ENCODE results near the gene AKT3. TPM values are rescaled to one million over a fixed set of nuclear protein-coding genes. Genes with fewer than 3 reads are reported as not detected.
A peak's percentile ranks its signal among the peaks of the same experiment; 100 is the strongest.

The AKT3 gene
- total RNA-seq, 2 donors from 2014 or later, result 27.6 to 42.9 TPM

DNA sequence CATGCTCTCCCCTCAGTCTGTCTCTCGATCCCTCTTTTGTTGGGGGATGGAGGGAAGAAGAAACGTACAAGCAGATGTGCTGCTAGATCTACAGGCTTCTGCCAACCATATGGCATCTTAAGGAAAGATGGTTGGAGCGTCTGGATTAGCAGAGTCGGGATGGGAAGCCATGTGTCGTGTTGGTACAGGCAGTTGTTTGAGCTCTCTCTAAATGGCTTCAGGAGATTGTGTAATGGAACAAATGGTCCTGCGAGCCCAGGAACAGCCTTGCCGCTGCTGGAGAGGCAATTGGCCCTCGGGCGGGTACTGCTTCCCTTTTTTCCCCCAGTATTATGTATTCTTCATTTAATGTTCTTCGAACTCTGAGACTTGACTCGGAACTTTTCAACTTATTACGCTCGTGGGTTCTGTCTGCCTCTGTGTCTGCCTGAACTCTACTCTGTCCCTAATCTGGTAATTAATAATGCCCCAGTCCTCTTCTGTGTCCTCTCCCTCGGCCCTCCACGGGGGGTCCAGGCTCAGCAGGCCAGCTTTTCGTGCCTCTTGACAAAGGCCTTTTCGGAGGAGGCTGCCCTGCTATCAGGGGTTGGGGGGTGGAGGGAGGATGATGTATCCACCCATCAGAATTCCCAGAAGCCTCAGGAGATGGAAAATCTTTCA lies 378.9 kb downstream of the AKT3 start:
- intact Hi-C loops (cut with DNase I), result no loop called here
- no peak for DNase-seq
- ATAC-seq, result peak in 1 of 2 donors; percentile 28

GRCh38 chr1:243470502-243470901 lies 379.5 kb downstream of the AKT3 start:
- no peak for DNase-seq
- intact Hi-C loops (cut with DNase I), result no loop called here
- ATAC-seq, result no peak

DNA sequence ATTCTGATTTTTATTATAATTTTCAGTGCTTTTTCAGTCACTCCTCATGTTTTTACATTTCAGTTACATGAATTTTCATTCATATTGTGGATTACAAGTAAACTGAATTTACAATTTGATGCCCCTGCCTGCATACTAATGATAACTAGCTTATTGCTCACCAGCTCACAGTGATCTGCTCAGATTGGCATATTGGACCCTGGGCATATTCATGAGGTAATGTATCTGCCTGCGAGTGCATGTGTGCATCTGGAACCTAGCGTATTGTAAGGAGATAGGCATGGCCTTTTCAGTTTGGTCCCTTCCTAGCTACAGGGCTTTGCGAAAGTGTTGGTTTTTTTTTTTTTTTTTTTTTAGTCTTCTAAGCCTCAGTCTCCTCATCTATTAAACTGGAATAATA lies 380.5 kb downstream of the AKT3 start:
- DNase-seq (no peak), ATAC-seq (no peak)
- intact Hi-C loops (cut with DNase I), result no loop called here

DNA sequence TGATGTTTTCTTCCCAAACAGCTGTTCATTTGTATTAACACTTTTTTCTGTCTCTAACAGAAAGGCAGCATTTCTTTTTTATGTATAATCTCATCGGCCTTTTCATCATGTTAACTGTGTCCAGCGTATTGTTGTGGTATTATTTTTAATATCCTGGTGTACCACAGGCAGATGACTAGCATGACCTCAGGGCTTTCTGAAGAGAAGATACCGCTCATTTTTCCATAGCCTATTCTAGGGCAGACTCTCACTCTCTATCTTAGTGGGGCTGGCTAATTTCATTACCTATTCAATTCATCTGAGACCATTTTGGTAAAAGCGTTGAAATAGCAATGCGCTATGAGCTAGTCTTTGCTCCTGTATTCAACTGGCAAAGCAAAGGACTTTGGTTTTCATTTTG lies 384.3 kb downstream of the AKT3 start:
- intact Hi-C loops (cut with DNase I), result no loop called here
- ATAC-seq, result no peak
- no peak for DNase-seq

DNA sequence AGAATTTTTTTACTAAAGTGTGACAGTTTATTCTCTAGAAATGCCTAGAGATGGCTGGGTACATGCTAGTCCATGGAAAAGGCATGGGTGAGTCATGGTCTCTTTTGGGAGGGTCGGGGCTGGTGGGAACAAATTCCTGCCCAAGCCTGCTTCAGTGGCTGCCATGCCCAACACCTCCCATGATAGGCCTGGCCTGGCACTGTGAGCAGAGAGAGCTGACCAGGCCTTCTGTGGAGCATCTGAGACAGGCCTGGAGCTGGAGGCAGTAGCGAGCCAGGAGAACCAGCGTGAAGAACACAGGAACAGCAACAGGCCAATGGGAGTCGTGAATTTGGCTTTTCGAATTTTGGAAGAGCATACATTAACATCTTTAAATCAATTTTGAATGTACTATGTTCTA lies 385.0 kb downstream of the AKT3 start:
- no peak for DNase-seq
- ATAC-seq, result no peak
- intact Hi-C loops (cut with DNase I), result no loop called here

DNA sequence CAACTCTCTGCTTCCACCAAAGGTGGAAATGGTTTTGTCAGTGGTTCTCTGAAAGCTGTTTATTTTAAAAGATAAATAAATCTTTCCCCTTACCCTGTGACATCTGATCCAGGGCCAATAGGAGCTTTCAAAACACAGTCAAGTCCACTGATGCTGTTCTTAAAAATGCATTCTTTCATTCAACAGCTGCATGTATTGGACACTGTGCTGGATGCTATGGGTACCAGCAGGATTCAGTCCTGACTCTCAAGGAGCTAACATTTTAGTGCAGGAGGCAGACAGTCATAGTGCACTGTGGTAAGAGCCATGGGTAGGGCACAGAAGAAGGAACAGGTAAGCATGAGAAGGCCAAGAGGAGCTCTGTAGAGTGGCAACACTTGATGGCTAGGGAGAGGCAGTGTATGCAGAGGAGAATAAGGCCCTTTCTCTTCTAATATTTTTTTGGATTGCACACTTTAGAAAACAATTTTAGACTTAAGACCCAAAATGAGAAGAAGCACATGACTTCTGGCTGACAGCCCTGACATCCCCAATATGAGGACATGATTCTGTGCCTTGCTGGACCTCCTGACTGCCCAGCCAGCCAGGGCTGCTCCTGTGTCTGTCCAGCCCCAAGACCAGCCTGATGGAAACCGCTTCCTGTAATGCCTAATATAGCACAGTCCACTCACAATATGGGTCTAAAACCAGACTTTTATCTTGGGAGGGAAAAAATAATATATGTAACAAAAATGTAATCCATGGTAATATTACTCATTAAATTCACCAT lies 386.9 kb downstream of the AKT3 start:
- no peak for DNase-seq

GRCh38 chr1:243461700-243462099 lies 388.3 kb downstream of the AKT3 start:
- no peak for DNase-seq
- intact Hi-C loops (cut with DNase I), result no loop called here
- no peak for ATAC-seq

More for the DNA sequence above, 386.9 kb downstream of the AKT3 start:
- intact Hi-C loops (cut with DNase I), result no loop called here
- ATAC-seq, result no peak

GRCh38 chr1:243459059-243459458 lies 391.0 kb downstream of the AKT3 start:
- DNase-seq (no peak), ATAC-seq (no peak)
- intact Hi-C loops (cut with DNase I), result no loop called here

DNA sequence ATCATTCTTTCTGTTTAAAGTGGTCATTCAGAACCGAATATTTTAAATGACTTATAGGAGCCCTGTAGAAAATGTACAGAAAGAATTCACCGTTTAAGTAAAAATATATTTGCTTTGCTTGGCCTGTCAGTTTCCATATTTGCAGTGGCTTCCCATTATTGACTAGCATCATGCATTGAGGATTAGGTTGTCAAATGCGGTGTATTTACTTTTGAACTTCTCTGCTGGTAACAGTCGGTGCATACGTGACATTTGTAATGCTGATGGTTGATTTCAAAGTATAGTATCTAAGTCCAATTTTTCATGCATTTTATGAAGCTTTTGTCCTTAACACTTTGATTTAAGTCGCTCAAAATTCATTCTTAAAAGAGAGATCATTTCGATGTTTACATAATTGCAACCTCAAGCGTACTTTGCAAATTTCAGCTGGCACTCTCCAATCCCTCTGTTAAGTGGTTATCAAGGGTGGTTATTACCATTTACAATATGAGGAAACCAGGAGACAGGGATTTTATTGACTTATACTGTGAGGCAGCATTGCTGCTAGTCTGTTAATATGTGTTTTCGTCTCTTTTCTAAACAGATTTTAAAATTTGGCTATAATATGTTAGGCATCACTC lies 392.6 kb downstream of the AKT3 start:
- intact Hi-C loops (cut with DNase I), result no loop called here
- no peak for DNase-seq
- ATAC-seq, result no peak

DNA sequence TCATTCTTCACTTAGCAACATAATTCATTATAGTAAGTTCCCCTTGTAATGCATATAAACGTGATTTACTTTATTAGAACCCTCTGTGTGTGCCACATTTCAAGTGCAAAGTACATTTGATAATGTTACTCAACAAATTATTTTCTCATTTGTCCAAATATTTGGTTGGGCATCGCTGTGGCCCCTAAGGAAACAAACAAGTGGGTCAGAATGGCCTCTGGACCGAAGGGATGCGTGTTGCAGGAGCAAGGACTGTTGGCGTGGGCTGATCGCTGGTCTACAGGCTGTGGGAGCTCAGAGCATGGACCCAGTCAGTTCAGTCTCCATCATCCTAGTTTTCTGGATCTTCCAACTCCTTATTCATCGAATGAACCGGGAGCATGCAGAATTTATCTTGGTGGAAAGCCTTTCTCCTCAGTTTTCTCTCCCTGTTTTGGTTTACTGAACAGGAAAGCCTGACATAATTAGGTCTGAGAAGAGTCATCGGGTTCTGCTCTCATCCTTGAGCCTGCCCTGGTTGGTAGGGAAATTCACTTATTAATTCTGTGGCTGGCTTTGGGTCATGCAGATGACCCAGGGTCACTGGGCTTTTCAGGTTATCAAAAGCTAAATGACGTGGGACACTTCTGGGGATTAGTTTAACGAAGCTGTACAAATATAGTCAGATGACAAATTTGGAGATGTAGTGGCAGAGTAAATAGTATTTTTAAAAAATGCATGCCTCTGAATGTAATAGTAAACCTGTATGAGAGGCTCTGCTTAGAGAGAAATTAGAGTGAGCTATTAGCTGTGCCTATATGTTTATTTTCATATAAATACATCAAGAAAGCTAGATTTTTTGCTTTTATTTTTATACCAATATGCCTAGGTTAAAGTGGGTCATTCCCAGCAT lies 394.0 kb downstream of the AKT3 start:
- DNase-seq, result no peak
- no peak for ATAC-seq
- intact Hi-C loops (cut with DNase I), result no loop called here

- no peak for ATAC-seq
- intact Hi-C loops (cut with DNase I), result no loop called here
- no peak for DNase-seq
Observed at GRCh38 chr1:243454328-243454997, 395.6 kb downstream of the AKT3 start.

DNA sequence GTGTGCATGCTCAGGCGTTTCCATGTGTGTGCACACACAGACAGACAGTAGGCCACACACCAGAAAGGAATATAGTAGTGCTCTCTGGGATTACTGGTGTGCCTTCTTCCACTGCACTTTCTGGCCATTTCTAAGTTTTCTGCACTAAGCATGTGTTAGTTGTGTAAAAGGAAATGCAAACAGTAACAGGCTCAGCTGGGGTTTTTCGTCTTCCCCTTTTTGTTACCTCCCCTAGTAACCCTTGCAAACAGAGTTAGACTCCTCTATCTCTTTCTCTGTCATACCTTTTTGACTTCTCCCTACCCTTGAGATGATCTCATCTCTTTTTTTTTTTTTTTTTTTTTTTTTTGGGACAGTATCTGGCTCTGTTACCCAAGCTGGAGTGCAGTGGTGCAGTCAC lies 398.0 kb downstream of the AKT3 start:
- intact Hi-C loops (cut with DNase I), result no loop called here
- DNase-seq (no peak), ATAC-seq (no peak)

DNA sequence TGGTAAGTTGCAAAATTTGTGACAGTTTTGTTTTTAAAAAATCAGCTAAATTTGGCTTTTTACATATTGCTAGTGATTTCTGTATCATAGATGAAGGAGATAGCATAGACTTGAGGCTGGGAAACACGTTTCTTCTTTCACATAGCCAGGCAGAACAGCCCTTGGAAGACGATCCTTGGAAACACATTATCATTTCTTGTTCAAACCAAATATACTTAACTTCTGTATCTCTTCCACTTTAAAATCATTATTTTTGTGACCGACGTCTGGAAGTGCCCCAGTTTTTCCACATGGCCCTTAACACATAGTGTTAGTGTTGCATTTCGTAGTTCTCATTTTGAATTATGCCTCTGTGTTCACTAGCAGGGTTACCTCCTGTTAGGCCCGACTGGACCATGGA lies 400.7 kb downstream of the AKT3 start:
- ATAC-seq, result no peak
- intact Hi-C loops (cut with DNase I), result no loop called here
- no peak for DNase-seq

- intact Hi-C loops (cut with DNase I), result no loop called here
- ATAC-seq (no peak), DNase-seq (no peak)
Observed at GRCh38 chr1:243447844-243448243, 402.2 kb downstream of the AKT3 start.

- peak; percentile 27 for DNase-seq
- intact Hi-C loops (cut with DNase I), result no loop called here
- ATAC-seq, result peak; percentile 41 to 92
Observed at GRCh38 chr1:243447347-243447746, 402.7 kb downstream of the AKT3 start.

DNA sequence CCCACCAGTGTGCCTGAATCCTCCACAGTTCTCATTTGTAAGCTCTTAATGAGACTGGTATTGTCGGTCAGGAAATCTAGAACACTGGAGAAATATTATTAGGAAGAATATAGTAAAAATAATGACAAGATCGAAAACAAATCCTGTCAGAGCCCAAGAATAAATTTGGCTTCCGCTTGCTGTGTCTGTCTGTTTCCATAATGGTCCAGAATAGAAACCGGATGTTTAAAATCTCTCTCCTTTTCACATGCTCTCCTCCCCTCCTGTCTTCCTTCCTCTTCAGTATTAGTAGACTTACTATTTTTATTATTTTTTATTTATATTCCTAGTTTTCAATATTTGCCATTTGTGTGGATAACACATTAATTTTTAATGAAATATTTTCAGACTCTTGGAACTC lies 406.5 kb downstream of the AKT3 start:
- ATAC-seq (no peak), DNase-seq (no peak)
- intact Hi-C loops (cut with DNase I), result no loop called here

DNA sequence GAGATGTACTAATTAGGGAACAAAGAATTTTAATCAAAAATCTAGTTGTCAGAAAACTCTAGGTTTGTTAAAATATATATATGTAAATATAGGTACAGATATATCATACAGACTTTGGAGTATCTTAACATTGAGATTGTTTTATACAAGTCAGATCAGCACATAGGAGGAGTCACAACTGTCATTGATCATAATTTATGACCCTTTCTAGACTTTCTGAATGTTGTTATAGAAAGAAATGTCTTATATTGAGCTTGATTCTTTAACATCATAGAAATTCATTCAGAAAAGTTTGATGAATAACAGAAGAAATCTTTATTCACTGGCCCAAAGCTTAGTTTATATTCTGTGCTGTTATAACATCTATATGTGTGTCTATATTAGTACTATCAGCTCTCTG lies 408.4 kb downstream of the AKT3 start:
- intact Hi-C loops (cut with DNase I), result no loop called here
- ATAC-seq (no peak), DNase-seq (no peak)

GRCh38 chr1:243440406-243440805 lies 409.6 kb downstream of the AKT3 start:
- ATAC-seq, result no peak
- DNase-seq, result no peak
- intact Hi-C loops (cut with DNase I), result no loop called here

- ATAC-seq (peak in 1 of 2 donors; percentile 72), DNase-seq (no peak)
- intact Hi-C loops (cut with DNase I), result no loop called here
Observed at GRCh38 chr1:243438815-243439214, 411.2 kb downstream of the AKT3 start.
